HFF-Myc (cell line): ENCODE data around the gene FREM1.

Source experiments
- DNase-seq: peaks from one replicate; pipeline ENCODE4 v3.0.0-alpha.2; 2011; ENCODE audit warnings: low read depth; ENCODE audit errors: extremely low read depth
- H3K4me3 ChIP-seq: replicated peaks from 2 replicates; pipeline ENCODE4 v1.5.1; 2011; ENCODE audit warnings: low read depth, mild to moderate bottlenecking, control low read depth, low read length
- TF ChIP-seq, protein P1 (sequence below): IDR thresholded peaks from 2 replicates; pipeline ENCODE4 v1.5.1; 2012; ENCODE audit warnings: mild to moderate bottlenecking, low read depth, low read length, control low read depth; ENCODE audit errors: missing control alignments

Gene FREM1

DNA sequence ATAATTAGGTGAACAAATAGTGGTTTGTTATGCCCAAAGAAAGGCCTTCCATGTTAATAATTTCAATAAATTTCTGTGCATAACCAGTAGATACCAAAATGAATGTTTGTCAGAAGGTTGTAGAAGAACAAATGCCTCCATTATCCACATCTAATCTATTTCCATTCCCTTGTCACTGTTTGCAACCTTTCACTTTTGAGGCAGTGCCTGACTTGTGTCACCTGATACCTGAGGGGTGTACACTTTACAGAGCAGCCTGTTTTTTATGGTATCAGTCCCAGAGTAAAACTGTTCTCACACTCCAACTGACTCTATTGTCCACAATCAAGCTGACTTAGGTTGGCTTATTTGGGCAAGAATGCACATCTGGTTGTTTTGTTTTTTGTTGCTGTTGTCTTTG, 40.1 kb downstream of the FREM1 start:
- no peak for DNase-seq
- TF ChIP-seq, protein P1, sequence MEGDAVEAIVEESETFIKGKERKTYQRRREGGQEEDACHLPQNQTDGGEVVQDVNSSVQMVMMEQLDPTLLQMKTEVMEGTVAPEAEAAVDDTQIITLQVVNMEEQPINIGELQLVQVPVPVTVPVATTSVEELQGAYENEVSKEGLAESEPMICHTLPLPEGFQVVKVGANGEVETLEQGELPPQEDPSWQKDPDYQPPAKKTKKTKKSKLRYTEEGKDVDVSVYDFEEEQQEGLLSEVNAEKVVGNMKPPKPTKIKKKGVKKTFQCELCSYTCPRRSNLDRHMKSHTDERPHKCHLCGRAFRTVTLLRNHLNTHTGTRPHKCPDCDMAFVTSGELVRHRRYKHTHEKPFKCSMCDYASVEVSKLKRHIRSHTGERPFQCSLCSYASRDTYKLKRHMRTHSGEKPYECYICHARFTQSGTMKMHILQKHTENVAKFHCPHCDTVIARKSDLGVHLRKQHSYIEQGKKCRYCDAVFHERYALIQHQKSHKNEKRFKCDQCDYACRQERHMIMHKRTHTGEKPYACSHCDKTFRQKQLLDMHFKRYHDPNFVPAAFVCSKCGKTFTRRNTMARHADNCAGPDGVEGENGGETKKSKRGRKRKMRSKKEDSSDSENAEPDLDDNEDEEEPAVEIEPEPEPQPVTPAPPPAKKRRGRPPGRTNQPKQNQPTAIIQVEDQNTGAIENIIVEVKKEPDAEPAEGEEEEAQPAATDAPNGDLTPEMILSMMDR = no peak
- H3K4me3 ChIP-seq = no peak overlapping the region

DNA sequence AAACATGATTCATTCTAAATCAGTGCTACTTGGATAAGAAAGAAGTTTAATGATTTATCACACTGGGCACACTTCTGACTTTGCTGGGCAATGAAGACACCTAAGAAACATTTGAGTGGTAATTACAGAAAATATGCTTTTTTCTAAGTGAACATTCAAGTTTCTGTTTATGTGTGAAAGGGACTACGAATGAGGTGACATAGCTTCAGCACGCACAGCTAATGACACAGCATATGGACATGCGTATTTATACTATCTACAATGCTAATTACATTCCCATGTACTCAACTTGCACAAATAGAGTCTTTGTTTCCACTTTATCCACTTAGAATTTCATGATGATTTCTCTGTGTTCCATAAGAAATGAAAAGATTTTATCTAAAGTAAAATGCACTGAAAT, 40.6 kb downstream of the FREM1 start:
- TF ChIP-seq, protein P1 = no peak
- DNase-seq = no peak
- no peak overlapping the region for H3K4me3 ChIP-seq

DNA sequence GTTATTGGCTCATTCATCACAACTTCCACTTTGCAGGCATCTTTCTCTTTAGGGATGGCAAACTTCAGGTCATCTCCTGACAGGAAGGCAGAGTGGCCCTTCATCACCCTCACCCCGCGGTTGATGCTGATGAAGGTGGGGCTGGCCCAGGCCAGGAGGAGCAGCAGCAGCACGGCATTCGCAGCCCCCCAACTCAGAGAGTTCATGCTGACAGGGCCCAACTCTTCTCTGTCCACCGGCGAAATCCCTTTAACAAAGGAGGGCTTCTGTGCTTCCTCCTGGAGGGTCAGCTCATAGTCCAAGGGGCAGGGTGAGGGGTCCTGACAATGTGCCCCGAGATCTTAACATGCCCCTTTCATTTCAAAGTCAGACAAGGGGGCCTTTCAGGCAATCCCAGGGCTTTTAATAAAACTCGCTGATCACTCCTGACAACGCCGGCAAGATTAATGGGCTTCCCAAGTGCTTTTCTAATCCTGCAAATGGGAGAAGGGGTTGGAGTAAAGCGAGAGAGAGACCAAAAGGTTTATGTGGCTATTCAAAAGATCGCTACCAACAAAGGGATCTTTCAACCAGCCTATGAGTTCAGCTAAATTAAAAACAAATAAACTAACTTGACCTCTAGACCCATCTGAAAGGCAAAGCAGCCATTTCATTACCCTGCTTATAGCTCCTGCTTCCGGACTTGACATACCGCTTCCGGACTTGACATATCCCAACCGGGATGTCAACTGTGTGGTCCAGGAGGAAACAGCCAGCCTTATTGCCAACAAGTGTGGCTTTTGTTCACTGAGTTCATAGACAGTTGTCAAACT, 41.2 kb downstream of the FREM1 start:
- TF ChIP-seq, protein P1 = no peak
- no peak overlapping the region for H3K4me3 ChIP-seq
- no peak for DNase-seq

DNA sequence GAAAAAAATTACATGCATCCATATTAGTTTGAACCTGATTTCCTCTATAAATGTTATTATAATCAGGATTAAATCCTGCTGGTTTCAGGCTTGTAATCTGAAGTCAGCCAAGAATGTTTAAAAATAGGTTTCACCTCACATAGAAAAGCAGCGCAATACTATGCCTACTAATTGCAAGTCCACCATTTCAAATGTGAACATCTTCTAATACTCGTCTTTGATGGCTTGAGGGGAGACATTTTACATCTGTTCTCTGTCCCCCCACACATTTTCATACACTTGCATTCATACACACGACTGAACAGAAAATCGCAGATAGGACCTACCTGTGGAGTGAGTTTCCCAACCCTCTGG, 41.8 kb downstream of the FREM1 start:
- no peak overlapping the region for H3K4me3 ChIP-seq

DNA sequence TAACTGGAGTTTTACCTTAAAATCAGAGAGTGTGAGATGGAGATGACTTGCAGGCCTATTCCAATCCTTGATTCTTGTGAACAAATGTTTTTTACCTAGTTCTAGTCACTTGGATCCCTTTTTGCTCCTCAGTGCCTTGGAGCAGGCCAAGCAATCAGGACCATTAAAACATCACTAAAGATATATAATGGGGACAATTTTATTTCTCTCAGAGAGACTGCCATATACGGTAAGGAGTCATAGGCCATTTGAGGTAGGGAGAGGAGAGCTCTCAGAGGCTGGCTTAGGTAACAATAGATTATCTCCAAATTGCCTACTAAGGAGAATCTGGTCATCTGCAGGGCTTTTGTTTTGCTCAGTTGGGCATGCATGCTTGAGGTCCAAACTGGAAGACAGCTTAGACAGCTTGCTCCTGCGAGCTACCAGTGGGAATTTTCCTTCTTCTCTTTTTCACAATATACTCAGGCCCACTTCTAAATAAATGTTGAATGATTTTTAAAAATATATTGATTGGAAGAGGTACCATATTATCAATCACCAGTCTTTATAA, 44.0 kb downstream of the FREM1 start:
- no peak overlapping the region for H3K4me3 ChIP-seq
- no peak for DNase-seq
- TF ChIP-seq, protein P1 = no peak

More for the DNA sequence above, 41.8 kb downstream of the FREM1 start:
- TF ChIP-seq, protein P1 = no peak
- DNase-seq = no peak

DNA sequence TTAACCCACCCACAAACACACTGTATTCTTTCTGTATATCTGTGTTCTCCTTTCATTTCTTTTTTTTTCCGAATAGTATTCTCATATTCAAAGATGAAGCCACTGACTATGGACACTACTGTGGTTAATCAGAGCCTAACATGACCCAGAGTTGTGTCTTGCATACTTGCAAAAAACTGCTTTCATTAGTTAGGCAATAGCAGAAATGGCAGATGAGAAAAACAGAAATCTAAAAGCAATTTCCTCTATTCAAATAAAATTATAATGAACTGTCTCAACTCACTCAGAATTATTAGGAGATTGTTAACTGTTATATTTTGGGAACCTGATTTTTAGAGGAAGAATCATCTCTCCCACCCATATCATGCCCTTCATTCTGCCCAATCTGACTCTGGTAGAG, 45.9 kb downstream of the FREM1 start:
- no peak overlapping the region for H3K4me3 ChIP-seq
- TF ChIP-seq, protein P1 = no peak
- DNase-seq = no peak
